ENCODE data around the gene TAAR1.
A peak's percentile ranks its signal among the peaks of the same experiment; 100 is the strongest.
"Not testable (repeated sequence)": the region's sequence is repeated elsewhere in the genome, so short reads cannot be mapped to it uniquely, and the experiment has no call there.

TAAR1 gene, protein sequence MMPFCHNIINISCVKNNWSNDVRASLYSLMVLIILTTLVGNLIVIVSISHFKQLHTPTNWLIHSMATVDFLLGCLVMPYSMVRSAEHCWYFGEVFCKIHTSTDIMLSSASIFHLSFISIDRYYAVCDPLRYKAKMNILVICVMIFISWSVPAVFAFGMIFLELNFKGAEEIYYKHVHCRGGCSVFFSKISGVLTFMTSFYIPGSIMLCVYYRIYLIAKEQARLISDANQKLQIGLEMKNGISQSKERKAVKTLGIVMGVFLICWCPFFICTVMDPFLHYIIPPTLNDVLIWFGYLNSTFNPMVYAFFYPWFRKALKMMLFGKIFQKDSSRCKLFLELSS

DNA sequence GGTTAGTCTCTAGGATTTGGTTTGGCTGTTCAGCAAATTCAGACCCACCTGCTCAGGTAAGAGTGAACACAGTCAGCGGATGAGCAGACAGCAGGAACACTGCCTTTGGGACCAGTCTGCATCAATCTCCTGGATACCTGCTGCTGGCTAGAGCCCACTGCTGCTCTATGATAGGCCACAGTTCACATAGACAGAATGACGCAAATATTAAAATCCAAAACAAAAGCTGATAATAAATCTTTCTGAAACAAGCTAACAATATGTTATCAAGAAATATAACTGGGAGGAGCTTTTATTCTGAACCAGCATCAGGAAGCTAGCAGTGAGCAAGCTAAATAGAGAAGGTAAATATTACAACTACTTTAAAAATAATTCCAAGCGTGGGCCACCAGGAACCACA, at the start of gene TAAR1:
TSS of gene TAAR1 (minus strand) at position 101 of the 400 bp plus-strand sequence. CDS start 13,179 bp downstream, outside the sequence.
- DNase-seq: peak; percentile 85

DNA sequence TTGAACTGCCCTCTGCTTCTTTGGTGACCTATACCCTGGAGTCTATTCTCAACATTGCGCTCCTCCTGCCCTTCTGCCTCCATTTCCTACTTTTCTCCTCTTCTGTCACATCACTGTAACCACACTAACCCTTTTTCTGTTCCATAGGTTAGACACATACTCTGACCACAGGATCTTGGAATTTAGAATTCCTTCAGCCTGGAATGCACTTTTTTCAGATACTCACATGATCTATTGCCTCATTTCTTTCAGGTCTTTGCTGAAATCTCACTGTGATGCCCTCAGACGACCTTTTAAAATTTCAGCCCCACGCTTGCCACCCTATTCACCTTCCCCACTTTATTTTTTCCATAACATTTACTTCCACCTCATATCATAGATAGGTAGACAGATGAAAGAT, 49.8 kb upstream of the TAAR1 start:
- DNase-seq: no peak

DNA sequence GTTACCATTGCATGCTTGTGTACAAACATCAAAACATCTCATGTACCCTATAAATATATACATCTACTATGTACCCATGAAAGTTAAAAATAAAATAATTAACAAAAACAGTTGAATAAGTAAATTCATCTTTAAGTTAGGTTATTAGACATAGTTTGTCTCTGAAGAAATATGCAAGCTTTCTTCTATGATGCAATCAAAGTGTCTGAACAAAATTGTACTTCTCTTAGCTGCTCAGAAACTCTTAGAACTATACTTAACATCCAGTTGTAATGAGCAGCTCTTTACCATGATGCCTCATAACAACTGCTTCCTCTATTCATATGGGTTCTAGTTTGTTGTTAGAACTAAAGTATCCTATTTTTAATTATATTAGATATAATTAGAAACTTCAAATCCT, 49.0 kb upstream of the TAAR1 start:
- no peak for DNase-seq

DNA sequence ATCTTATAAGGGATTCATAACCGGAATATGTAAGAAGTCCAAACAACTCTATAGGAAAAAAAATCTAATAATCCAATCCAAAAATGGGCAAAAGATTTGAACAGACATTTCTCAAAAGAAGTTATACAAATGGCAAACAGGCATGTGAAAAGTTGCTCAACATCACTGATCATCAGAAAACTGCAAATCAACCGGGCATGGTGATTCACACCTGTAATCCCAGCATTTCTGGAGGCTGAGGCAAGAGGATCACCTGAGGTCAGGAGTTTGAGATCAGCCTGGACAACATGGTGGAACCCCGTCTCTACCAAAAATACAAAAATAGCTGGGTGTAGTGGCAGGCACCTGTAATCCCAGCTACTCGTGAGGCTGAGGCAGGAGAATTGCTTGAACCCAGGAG, 47.8 kb upstream of the TAAR1 start:
- not testable (repeated sequence) for DNase-seq

DNA sequence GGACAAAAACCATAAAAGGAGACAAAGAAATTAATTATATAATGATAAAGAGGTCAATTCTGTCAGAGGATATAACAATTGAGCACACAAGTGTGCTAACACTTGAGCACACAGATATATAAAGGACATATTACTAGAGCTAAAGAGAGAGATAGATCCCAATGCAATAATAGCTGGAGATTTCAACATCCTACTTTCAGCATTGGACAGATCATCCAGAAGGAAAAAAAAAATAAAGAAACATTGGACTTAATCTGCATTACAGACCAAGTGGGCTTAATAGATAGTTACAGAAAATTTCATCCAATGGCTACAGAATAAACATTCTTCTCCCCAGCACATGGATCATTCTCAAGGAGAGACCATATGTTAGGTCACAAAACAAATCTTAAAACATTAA, 45.0 kb upstream of the TAAR1 start:
- DNase-seq: no peak

DNA sequence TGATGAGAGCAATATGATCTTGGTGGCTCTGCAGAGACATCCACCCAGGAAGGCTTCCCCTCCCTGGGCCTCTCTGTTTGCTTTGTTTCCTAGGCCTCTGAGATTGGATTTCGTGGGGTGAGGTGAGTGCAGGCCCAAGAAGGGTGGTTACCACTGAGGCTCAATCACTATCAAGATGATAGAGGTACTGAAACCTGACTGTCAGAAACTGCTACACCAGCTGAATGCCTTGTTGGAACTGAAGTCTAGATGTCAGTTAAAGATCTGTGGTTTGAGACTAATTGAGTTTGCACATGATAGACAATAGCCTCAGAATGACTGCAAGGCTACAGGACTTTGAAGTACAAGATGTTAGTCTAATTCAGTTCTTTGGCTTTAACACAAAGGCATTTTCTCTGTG, 39.6 kb upstream of the TAAR1 start:
- DNase-seq: no peak

DNA sequence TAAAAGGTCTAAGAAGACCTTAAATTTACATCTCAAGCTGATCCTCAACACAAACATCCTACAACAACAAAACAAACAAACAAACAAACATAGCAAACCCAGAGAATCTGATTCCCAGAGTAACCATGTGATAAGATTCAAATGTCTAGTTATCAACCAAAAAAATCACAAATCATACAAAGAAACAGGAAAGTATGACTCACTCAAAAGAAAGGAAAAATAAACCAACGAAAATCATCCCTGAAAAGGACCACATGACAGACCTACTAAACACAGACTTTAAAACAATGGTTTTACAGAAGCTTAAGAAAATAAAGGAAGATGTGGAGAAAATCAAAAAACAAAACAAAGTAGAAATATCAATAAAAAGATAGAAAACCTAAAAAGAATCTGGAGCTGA, 36.8 kb upstream of the TAAR1 start:
- no peak for DNase-seq

DNA sequence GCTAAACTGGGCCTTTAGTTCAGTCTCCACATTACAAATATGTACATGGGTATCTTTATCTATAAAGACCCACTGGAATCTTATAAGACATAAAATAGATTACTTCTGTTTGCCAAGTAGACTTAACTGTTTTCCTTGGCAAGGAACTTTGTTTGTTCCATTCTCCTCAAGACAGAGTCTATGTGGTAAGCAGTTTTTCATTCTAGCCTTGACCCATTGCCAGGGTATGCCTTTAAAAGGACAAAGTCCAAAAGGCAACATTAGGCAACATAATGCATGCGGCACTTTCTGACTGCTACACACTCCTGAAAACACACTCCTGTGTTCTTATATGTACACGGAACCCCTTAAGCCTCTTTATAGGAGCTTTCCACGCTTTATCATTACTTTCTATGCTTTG, 34.5 kb upstream of the TAAR1 start:
- no peak for DNase-seq

DNA sequence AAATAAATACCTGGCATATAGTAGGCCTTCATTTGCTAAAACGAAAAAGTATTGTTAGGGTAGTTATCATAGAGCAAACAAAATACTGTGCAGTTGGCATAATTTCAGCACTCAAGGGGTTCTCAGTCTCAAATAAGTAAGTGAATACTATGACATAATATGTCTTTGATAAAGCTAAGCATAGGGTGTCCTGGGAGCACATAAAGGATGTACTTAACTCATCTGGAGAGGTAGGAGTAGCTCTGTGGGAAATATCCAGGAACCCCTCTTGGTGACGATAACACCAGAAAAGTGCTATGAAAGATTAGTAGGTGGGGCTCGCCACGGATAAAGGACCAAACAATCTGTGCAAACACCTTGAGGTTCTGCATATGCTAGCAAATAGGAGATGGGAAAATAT, 31.7 kb upstream of the TAAR1 start:
- no peak for DNase-seq

DNA sequence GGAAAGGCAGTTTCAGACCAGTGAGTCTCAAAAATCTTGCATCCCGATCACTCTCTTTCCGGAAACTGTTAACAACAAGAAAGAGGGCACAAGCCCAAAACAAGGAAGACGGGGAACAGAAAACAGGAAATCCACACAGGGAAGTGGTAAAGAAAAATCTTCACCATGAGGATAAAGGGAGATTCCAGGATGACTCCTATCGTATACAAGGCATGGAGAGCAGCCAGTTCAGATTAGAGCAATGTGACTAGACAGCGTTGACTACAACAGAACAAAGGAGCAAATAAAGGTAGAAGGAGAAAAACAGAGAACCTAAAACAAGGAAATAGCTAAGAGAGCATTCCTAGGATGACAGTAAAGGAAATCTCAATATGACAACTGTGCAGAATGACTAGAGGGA, 28.3 kb upstream of the TAAR1 start:
- DNase-seq: no peak

DNA sequence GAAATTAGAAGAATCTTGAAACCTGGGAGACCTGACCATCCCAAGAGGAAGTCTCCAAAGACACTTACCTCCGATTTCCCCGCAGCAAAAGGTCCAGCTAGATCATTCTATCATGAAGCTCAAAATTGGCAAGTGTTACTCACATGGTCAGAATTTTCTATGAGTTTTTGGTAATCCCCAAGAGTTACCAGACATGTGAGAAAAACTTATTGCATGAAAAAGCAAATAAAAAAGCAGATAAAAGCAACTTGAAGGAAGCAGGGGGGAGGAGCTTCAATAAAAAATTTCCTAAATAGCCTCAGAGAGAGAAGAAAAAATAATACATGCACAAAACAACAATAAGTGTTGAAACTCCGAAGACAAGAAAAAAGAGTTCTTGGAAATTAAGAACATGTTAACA, 27.5 kb upstream of the TAAR1 start:
- DNase-seq: no peak

DNA sequence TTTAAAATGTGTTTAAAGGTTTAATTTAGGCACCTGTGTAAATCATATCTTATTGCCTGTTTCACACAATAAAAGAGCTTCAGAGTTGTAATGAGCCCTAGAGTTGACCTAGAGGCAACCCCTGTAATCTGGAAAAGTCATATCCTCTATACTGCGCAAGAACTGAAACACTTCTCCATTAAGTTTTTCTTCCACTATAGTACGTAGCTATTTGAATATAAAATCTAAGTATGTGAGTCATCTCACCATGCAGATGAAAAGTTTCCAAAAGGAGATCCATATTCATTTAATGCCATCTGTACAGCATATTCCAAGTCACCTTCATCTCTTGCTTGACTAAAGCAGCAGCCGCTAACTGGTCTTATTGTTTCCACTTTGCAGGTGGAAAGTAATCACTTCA, 26.0 kb upstream of the TAAR1 start:
- no peak for DNase-seq

DNA sequence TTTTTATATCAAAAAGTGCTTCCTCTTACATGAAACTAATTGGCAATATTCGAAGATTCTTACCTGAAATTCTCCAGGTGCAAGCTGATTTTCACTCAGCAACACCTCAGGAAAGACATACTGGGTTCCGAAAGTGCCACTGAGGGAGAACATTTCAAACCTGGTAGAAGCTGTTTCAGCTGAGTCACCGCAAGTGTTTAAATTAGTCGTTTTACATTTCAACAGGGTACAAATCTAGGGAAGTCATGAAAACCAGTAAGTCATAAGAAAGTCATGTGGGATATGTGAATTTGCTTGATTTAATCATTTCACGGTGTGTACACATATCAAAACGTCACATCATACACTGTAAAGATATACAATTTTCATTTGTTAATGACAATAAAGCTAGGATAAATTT, 25.3 kb upstream of the TAAR1 start:
- DNase-seq: no peak

DNA sequence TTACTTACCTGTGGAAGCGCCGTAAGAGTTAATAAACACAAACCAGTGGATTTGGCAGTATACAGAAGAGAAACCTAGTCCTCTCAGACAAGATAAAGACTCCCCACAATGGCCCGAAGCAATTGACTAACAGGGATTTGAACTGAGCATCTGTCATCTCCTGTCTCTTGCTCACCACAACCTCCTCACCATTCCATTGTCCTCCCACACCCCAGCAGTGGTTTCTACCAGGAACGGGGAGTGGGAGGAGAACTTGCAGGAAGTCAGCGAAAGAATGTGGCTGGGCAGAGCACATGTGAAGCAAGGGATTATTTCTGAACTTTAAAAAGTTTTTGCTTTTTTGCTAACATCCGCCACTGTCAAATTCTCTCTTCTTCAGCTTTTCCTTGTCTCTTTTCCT, 24.6 kb upstream of the TAAR1 start:
- no peak for DNase-seq

DNA sequence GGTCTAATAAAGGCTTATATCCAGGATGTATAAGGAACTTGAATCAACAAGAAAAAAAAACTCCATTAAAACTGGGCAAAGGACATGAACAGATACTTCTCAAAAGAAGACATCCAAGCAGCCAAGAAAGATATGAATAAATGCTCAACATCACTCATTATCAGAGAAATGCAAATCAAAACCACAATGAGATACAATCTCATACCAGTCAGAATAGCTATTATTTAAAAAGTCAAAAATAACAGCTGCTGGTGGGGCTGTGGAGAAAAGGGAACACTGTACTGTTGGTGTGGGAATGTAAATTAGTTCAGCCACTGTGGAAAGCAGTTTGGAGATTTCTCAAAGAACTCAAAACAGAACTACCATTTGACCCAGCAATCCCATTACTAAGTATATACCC, 20.1 kb upstream of the TAAR1 start:
- not testable (repeated sequence) for DNase-seq

DNA sequence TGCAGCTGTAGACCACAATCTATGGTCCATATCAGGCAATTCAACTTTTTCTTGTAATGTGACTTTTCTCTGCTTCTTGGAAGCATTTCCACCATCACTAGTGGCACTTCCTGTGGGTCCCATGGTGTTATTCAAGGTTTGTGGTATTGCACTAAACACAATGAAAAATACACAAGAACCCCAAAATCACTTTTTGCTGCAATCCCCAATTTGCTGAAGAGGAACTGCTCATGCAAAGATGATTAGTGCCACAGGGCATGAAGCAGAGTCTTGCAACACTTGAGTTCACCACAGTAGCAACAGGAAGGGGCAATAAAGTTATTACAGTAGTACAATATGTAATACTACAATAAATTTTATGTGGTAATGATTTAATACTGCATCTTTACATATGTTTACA, 16.8 kb upstream of the TAAR1 start:
- DNase-seq: no peak

DNA sequence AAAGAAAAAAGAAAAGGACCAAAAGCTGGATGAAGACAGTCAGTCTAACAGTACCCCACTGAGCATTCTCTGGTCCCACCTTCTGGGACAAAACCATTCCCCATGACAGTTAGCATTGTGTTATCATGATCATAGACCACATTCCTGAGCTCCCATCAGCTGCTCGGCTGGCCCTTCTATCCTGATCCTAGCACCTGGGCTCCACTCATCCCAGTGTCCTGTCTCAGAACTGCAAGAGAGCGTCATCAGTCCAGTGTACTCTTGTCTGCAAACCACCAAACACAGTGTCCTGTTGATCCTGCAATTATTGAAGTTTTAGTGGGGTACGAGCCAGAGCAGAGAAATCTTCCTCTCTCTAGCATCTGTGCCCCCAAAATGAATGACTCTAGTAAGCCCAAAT, 16.0 kb upstream of the TAAR1 start:
- DNase-seq: no peak

DNA sequence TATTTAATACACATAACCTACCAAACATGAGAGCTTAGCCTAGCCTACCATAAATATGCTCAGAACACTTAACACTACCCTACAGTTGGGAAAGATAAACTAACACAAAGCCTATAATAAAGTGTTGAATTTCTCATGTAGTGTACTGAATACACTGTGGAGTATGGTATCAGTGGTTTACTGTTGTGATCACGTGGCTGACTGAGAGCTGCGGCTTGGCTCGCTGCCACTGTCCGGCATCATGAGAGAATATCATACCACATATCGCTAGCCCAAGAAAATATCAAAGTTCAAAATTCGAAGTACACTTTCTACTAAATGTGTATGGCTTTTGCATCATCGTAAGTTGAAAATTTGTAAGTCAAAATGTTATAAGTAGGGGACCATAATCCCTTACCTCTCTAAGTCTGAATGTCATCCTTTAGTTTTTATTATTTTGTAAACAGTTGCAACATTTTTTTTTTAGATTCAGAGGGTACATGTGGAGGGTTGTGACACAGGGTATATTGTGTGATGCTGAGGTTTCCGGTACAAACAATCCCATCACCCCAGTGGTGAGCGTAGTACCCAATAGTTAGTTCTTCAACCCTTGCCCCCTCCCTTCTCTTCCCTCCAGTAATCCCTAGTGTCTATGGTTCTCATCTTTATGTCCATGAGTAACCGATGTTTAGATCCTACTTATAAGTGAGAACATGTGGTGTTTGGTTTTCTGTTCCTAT, 14.6 kb upstream of the TAAR1 start:
- no peak for DNase-seq

DNA sequence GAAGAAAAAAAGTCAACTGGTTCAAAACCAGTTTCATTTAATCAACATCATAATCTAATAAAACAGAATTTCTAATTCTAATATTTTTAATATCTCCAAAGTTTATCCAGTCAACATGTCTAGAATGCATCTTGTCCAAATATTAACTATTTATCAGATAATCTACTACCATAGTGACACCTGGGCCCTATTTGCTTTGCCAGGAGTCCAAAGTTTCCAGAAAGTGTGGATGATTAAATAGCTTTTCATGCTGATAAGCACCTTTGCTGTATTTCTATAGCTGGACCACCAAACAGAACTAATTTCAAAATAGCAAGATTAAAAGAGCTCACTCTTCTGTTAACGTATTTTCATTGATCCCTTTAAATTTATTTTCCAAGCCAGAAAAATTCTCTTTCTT, 12.3 kb upstream of the TAAR1 start:
- no peak for DNase-seq

DNA sequence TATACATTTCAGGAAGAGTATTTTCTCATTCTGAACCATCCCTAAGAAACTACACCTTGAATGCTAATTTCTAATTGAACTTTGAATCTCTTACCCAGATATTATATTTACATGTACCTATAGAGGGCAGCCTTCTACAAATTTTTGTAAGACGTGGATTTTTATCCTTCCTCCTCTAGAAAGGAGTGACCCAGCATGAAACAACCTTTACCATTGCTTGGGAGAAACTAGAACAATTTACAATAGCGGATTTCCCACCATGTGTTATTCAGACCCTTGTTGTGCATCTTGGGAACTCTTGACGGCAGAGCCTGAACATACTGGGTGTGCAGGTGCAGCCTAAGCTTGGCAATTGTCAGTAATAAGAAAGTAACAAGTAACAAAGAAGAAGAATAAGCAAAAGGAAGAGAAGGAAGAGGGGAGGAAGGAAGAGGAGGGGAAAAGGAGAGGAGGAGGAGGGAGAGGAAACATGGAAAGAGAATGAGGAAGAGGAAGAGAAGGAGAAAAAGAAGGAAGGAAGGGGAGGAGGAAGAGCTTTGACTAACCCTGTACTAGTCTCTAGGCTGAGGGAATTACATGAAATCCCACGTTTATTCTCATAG, 10.8 kb upstream of the TAAR1 start:
- peak; percentile 55 for DNase-seq

DNA sequence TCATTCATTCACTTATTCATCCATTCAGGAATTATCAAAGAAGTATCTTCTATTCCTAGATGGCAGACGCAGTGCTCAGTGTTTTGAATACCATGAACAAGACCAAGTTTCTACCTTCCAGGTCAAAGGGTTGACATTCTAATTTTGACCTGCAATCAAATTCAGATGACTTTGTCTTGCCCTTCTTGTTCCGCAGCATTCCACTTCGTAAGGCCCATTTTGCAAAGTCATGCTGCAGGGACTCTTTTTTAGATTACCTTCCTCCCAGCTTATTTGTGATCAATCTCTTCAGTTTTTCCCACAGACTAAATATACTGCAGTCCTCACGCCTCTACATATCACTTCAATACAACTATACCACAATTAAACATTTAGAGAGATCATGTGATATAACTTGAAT, 7.1 kb upstream of the TAAR1 start:
- DNase-seq: no peak

DNA sequence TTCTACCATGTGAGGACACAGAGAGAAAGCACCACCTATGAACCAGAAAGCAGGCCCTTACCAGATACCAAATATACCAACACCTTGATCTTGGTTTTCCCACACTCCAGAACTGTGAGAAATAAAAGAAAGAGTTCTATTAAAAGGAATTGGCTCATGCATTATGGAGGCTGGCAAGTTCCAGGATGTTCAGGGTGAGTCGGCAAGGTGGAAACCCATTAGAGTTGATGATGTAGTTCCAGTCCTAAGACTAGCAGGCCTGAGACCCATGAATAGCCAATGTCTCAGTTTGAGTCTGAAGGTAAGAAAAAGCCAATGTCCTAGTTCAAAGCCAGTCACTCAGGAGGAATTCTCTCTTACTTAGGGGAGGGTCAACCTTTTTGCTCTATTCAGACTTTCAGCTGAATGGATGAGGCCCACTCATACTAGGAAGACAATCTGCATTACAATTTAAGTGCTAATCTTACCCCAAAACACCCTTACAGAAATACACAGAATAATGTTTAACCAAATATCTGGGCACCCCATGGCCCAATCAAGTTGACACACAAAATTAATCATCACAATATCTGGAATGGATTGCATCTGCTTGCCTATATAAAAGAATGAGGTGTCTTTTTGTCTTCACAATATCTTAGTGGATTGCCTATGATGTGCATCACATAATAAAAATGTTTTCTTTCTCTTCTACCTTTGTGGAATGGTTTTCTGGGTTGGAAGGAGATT, 5.5 kb upstream of the TAAR1 start:
- no peak for DNase-seq

DNA sequence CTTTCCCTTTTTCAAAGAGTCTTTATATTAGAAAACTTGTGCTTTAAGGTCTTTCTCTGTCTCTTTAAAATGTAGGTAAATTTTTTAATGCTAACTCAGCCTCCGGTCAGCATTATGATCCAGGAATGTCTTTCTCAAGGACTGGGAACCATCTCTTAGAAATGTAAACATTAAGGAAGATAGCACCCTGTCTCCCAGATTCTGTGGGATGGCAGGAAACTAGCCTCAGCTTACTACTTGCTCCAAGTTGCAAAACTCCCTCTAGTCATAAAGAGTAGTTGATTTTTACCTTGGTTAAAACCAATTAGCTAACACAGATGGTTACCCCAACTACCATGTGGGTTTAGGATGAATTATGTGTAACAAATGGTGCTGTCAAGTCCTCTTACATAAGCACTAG, 4.7 kb upstream of the TAAR1 start:
- no peak for DNase-seq

DNA sequence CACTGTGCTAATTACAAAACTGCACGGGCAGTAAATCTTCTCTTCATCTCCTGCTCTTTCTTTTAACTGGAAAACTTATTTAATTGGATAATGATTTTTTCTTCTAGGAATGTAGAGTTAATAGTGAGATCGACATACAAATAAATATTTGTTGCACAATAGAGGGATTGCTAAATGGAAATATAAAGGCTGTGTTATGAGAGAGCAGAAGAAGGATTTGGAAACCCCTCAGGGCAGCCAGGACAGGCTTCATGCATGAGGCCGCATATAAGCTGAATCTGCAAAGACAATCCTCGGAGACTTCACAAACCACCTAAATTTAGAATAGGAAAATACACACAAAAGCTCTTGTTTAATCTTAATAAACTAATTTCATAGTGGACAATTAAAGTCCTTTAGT, 2.9 kb upstream of the TAAR1 start:
- DNase-seq: no peak
